GM23338 (cell line): ENCODE measurements around the gene SUN2.

Experiments used
- CREB1 ChIP-seq: fragments of 250-450 bp; sonication (Bioruptor Pico); IDR thresholded peaks from 2 replicates; pipeline ENCODE4 v1.5.0; 2020; ENCODE audit warnings: low read depth, mild to moderate bottlenecking, moderate library complexity
- POLR2AphosphoS5 ChIP-seq: IDR thresholded peaks from 2 replicates; pipeline ENCODE4 v1.6.1; 2016; ENCODE audit warnings: antibody characterized with exemption, low read depth
- TF ChIP-seq, protein P1 (sequence below), 2 experiments: fragments of 200-600 bp in 1 of 2; sonication (generic) in 1 of 2; conservative IDR thresholded peaks; 2 replicates each; pipeline versions ENCODE4 v1.5.1 to v1.6.1; 2016 to 2017; ENCODE audit warnings: antibody characterized with exemption in 2 of 2, low read depth in 2 of 2, mild to moderate bottlenecking in 2 of 2, moderate library complexity in 1 of 2

DNA sequence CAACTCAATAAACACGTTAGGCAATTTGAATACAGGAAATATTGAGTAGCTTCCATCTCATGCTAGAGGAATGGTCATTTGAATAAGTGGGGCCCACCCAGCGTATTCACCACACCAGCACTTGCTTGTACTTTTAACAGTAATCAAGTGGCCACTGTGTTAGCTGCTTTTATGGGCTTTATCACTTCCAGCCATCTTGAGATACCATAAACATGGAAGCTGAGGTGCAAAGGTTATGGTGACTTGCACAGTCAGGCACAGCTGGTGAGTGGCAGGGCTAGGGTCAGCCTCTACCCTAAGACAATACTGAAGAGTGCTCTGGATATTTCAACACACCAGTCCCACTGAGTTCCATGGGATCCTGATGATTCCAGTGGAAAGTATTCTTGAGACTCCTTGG is 61.7 kb downstream of the SUN2 start:
- TF ChIP-seq, protein P1, sequence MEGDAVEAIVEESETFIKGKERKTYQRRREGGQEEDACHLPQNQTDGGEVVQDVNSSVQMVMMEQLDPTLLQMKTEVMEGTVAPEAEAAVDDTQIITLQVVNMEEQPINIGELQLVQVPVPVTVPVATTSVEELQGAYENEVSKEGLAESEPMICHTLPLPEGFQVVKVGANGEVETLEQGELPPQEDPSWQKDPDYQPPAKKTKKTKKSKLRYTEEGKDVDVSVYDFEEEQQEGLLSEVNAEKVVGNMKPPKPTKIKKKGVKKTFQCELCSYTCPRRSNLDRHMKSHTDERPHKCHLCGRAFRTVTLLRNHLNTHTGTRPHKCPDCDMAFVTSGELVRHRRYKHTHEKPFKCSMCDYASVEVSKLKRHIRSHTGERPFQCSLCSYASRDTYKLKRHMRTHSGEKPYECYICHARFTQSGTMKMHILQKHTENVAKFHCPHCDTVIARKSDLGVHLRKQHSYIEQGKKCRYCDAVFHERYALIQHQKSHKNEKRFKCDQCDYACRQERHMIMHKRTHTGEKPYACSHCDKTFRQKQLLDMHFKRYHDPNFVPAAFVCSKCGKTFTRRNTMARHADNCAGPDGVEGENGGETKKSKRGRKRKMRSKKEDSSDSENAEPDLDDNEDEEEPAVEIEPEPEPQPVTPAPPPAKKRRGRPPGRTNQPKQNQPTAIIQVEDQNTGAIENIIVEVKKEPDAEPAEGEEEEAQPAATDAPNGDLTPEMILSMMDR (conservative IDR thresholded peaks at IDR 0.05; ENCODE audit: low read depth in 2 of 2), result no peak
- no peak for TF ChIP-seq POLR2AphosphoS5
- TF ChIP-seq CREB1 (CRISPR knock-in tag), result no peak
